Measurements from ENCODE around the gene ARMC6. TPM values are rescaled to one million over a fixed set of nuclear protein-coding genes. Genes with fewer than 3 reads are reported as not detected.
"Not testable (repeated sequence)": the region's sequence is repeated elsewhere in the genome, so short reads cannot be mapped to it uniquely, and the experiment has no call there.

Gene ARMC6
- total RNA-seq, 1 donor from 2014 or later: 36.0 TPM

- Histone ChIP-seq H3K4me1 (ENCODE audit: insufficient read depth, low read length) (no peaks in the 10 kb centered on the region), H2AFZ (ENCODE audit: low read depth, low read length) (no peak overlapping the region), H3K27me3 (ENCODE audit: insufficient read depth, low read length) (no peaks in the 10 kb centered on the region), H3K4me3 (ENCODE audit: insufficient read depth, low read depth, low read length) (no peak overlapping the region), H3K79me2 (ENCODE audit: insufficient read depth, low read length) (no peaks in the 10 kb centered on the region), H4K20me1 (ENCODE audit: insufficient read depth, low read length) (peaks cover 4% of the 10 kb centered on the region), H3K27ac (ENCODE audit: low read depth, low read length) (no peak overlapping the region), H3K4me2 (ENCODE audit: low read length) (no peak overlapping the region), H3K9me3 (ENCODE audit: insufficient read depth, low read depth, low read length) (no peaks in the 10 kb centered on the region), H3K36me3 (ENCODE audit: insufficient read depth, low read length) (no peaks in the 10 kb centered on the region), H3K9ac (ENCODE audit: low read length) (no peak overlapping the region)
- Mint-ChIP-seq H3K4me1 (ENCODE audit: low read depth, unreplicated experiment) (peaks cover 3% of the 10 kb centered on the region), H3K36me3 (ENCODE audit: low read depth, unreplicated experiment) (peaks cover 10% of the 10 kb centered on the region), H3K27ac (ENCODE audit: unreplicated experiment) (peak overlapping the region; percentile 58), H3K27me3 (ENCODE audit: low read depth, unreplicated experiment) (no peaks in the 10 kb centered on the region), H3K4me3 (ENCODE audit: unreplicated experiment) (no peak overlapping the region), H3K9me3 (ENCODE audit: unreplicated experiment) (no peaks in the 10 kb centered on the region)
- DNase-seq (ENCODE audit: low read depth): no peak
- TF ChIP-seq EZH2 (IDR thresholded peaks at IDR 0.05; ENCODE audit: insufficient read depth, low read length) (no peak), CTCF (IDR thresholded peaks at IDR 0.05; ENCODE audit: insufficient read depth, low read depth, low read length) (no peak)
- no peak for FAIRE-seq
These were observed 65.6 kb downstream of the ARMC6 start for GRCh38 chr19:19098703-19099632.

DNA sequence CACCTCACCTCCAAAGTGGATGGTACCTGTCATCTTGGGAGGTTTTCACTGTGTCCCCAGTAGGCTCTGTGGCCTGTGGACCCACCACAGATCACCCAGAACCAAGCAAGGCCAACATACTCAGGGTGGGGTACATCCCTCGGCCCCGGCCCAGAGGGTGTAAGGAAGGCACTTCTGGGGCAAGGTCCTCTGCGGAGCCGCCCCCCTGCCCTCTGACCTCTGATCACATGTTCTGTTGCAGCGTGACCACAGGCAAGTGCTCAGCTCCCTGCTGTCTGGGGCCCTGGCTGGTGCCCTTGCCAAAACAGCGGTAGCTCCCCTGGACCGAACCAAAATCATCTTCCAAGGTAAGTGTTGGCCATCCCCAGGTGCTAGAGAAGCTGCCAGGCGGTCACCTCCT, 68.1 kb downstream of the ARMC6 start:
- H3K27ac ChIP-seq (ENCODE audit: low read depth, low read length): no peak overlapping the region

GRCh38 chr19:19102566-19102965, 69.2 kb downstream of the ARMC6 start:
- not testable (repeated sequence) for H3K9ac ChIP-seq (ENCODE audit: low read length); H3K4me3 ChIP-seq (ENCODE audit: insufficient read depth, low read depth, low read length); H3K4me1 ChIP-seq (ENCODE audit: insufficient read depth, low read length); FAIRE-seq; H2AFZ ChIP-seq (ENCODE audit: low read depth, low read length); H3K4me2 ChIP-seq (ENCODE audit: low read length); H3K36me3 Mint-ChIP-seq (ENCODE audit: low read depth, unreplicated experiment); H3K4me1 Mint-ChIP-seq (ENCODE audit: low read depth, unreplicated experiment); H3K27ac ChIP-seq (ENCODE audit: low read depth, low read length); H3K27ac Mint-ChIP-seq (ENCODE audit: unreplicated experiment); H3K36me3 ChIP-seq (ENCODE audit: insufficient read depth, low read length); H3K27me3 Mint-ChIP-seq (ENCODE audit: low read depth, unreplicated experiment); H3K9me3 ChIP-seq (ENCODE audit: insufficient read depth, low read depth, low read length); H3K79me2 ChIP-seq (ENCODE audit: insufficient read depth, low read length); DNase-seq (ENCODE audit: low read depth); H3K9me3 Mint-ChIP-seq (ENCODE audit: unreplicated experiment); H3K27me3 ChIP-seq (ENCODE audit: insufficient read depth, low read length); H4K20me1 ChIP-seq (ENCODE audit: insufficient read depth, low read length)
- peak overlapping the region; percentile 27 for H3K4me3 Mint-ChIP-seq (ENCODE audit: unreplicated experiment)

More for the DNA sequence above, 68.1 kb downstream of the ARMC6 start:
- H3K4me1 Mint-ChIP-seq (ENCODE audit: low read depth, unreplicated experiment): no peaks in the 10 kb centered on the region
- H3K4me3 ChIP-seq (ENCODE audit: insufficient read depth, low read depth, low read length): no peak overlapping the region
- no peaks in the 10 kb centered on the region for H3K79me2 ChIP-seq (ENCODE audit: insufficient read depth, low read length)
- no peaks in the 10 kb centered on the region for H3K9me3 Mint-ChIP-seq (ENCODE audit: unreplicated experiment)
- H3K27me3 Mint-ChIP-seq (ENCODE audit: low read depth, unreplicated experiment): no peaks in the 10 kb centered on the region
- no peaks in the 10 kb centered on the region for H4K20me1 ChIP-seq (ENCODE audit: insufficient read depth, low read length)
- no peaks in the 10 kb centered on the region for H3K9me3 ChIP-seq (ENCODE audit: insufficient read depth, low read depth, low read length)
- H3K27me3 ChIP-seq (ENCODE audit: insufficient read depth, low read length): no peaks in the 10 kb centered on the region
- peaks cover 2% of the 10 kb centered on the region for H3K4me1 ChIP-seq (ENCODE audit: insufficient read depth, low read length)
- DNase-seq (ENCODE audit: low read depth): no peak
- no peak for TF ChIP-seq EZH2 (IDR thresholded peaks at IDR 0.05; ENCODE audit: insufficient read depth, low read length)
- H3K9ac ChIP-seq (ENCODE audit: low read length): no peak overlapping the region
- peaks cover 10% of the 10 kb centered on the region for H3K36me3 Mint-ChIP-seq (ENCODE audit: low read depth, unreplicated experiment)
- no peaks in the 10 kb centered on the region for H3K36me3 ChIP-seq (ENCODE audit: insufficient read depth, low read length)
- H2AFZ ChIP-seq (ENCODE audit: low read depth, low read length): no peak overlapping the region
- H3K4me3 Mint-ChIP-seq (ENCODE audit: unreplicated experiment): no peak overlapping the region
- no peak for FAIRE-seq
- H3K27ac Mint-ChIP-seq (ENCODE audit: unreplicated experiment): no peak overlapping the region
- H3K4me2 ChIP-seq (ENCODE audit: low read length): no peak overlapping the region

Data from astrocyte (in vitro differentiated cells and primary cell).